ENCODE measurements around the gene JADE1. TPM values are rescaled to one million over a fixed set of nuclear protein-coding genes. Genes with fewer than 3 reads are reported as not detected.
A peak's percentile ranks its signal among the peaks of the same experiment; 100 is the strongest.

Gene JADE1
- polyA plus RNA-seq, 1 experiment = 23.2 TPM

- no peak for DNase-seq (ENCODE audit: low read depth, low spot score)
- Histone ChIP-seq H3K4me3 (ENCODE audit: low read depth, low read length) (no peak overlapping the region), H3K27me3 (ENCODE audit: control insufficient read depth, insufficient read depth, low read length) (no peaks in the 10 kb centered on the region), H3K27ac (ENCODE audit: low read depth, low read length) (no peak overlapping the region), H3K9me3 (ENCODE audit: control insufficient read depth, insufficient read depth, low read length) (no peaks in the 10 kb centered on the region)
- TF ChIP-seq, protein P1, sequence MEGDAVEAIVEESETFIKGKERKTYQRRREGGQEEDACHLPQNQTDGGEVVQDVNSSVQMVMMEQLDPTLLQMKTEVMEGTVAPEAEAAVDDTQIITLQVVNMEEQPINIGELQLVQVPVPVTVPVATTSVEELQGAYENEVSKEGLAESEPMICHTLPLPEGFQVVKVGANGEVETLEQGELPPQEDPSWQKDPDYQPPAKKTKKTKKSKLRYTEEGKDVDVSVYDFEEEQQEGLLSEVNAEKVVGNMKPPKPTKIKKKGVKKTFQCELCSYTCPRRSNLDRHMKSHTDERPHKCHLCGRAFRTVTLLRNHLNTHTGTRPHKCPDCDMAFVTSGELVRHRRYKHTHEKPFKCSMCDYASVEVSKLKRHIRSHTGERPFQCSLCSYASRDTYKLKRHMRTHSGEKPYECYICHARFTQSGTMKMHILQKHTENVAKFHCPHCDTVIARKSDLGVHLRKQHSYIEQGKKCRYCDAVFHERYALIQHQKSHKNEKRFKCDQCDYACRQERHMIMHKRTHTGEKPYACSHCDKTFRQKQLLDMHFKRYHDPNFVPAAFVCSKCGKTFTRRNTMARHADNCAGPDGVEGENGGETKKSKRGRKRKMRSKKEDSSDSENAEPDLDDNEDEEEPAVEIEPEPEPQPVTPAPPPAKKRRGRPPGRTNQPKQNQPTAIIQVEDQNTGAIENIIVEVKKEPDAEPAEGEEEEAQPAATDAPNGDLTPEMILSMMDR (IDR thresholded peaks at IDR 0.05; ENCODE audit: low read depth, low read length) = no peak
- CTCF ChIA-PET = interaction anchor here (0.6 to 1.1 kb wide), 2 partner anchors 412 to 671 kb away, joined by 3 read pairs; no protein-coding TSS in a partner anchor
- POLR2A ChIA-PET = no interaction called here
These were observed 56.8 kb downstream of the JADE1 start for GRCh38 chr4:128866269-128866668.

DNA sequence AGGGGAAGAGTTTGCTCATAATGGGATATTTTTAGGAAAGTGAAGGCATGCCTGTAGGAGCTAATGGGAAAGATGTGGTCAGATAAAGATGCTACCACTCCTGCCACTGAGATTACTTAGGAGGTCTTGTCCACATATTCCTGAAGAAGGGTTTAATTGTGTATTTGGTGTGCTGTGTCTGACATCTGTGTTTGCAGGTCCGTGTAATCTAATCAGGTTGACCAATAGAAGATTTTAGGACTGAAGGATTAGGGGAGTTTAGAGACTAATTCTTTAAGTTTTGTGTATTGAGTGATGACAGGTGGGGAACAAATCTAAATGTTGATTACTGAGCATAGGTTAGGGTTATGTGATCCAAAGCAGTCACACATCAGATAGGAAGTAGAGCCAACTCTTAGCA is 57.2 kb downstream of the JADE1 start:
- CTCF ChIA-PET = interaction anchor here (0.6 kb wide), 1 partner anchor 671 kb away, joined by 3 read pairs; no protein-coding TSS in a partner anchor

GRCh38 chr4:128868758-128869157 is 59.3 kb downstream of the JADE1 start:
- DNase-seq (ENCODE audit: low read depth, low spot score) = no peak
- no peaks in the 10 kb centered on the region for H3K27me3 ChIP-seq (ENCODE audit: control insufficient read depth, insufficient read depth, low read length)
- TF ChIP-seq, protein P1 (IDR thresholded peaks at IDR 0.05; ENCODE audit: low read depth, low read length) = no peak
- no peak overlapping the region for H3K27ac ChIP-seq (ENCODE audit: low read depth, low read length)
- CTCF ChIA-PET = interaction anchor here (0.8 to 1.1 kb wide), 4 partner anchors 21 to 678 kb away, joined by 3 to 4 read pairs (median 3); no protein-coding TSS in a partner anchor
- H3K9me3 ChIP-seq (ENCODE audit: control insufficient read depth, insufficient read depth, low read length) = no peaks in the 10 kb centered on the region
- no peak overlapping the region for H3K4me3 ChIP-seq (ENCODE audit: low read depth, low read length)
- POLR2A ChIA-PET = interaction anchor here (0.6 kb wide), 1 partner anchor 415 kb away, joined by 3 read pairs; no protein-coding TSS in a partner anchor

More for the DNA sequence above, 57.2 kb downstream of the JADE1 start:
- no peak for DNase-seq (ENCODE audit: low read depth, low spot score)
- no peak overlapping the region for H3K4me3 ChIP-seq (ENCODE audit: low read depth, low read length)
- no peaks in the 10 kb centered on the region for H3K27me3 ChIP-seq (ENCODE audit: control insufficient read depth, insufficient read depth, low read length)
- no peak overlapping the region for H3K27ac ChIP-seq (ENCODE audit: low read depth, low read length)
- POLR2A ChIA-PET = no interaction called here
- H3K9me3 ChIP-seq (ENCODE audit: control insufficient read depth, insufficient read depth, low read length) = no peaks in the 10 kb centered on the region
- TF ChIP-seq, protein P1 (IDR thresholded peaks at IDR 0.05; ENCODE audit: low read depth, low read length) = no peak

GRCh38 chr4:128869776-128870509 is 60.4 kb downstream of the JADE1 start:
- TF ChIP-seq, protein P1 (IDR thresholded peaks at IDR 0.05; ENCODE audit: low read depth, low read length) = no peak
- H3K27ac ChIP-seq (ENCODE audit: low read depth, low read length) = no peak overlapping the region
- POLR2A ChIA-PET = no interaction called here
- no peak for DNase-seq (ENCODE audit: low read depth, low spot score)
- H3K27me3 ChIP-seq (ENCODE audit: control insufficient read depth, insufficient read depth, low read length) = no peaks in the 10 kb centered on the region
- CTCF ChIA-PET = no interaction called here
- no peaks in the 10 kb centered on the region for H3K9me3 ChIP-seq (ENCODE audit: control insufficient read depth, insufficient read depth, low read length)
- no peak overlapping the region for H3K4me3 ChIP-seq (ENCODE audit: low read depth, low read length)

- TF ChIP-seq, protein P1 (IDR thresholded peaks at IDR 0.05; ENCODE audit: low read depth, low read length) = no peak
- DNase-seq (ENCODE audit: low read depth, low spot score) = peak; percentile 93
- ChIA-PET CTCF (interaction anchor here (6.0 kb wide), 1 partner anchor 9 kb away, joined by 21 read pairs; no protein-coding TSS in a partner anchor), POLR2A (interaction anchor here (0.7 kb wide), 1 partner anchor 235 kb away, joined by 3 read pairs; no protein-coding TSS in a partner anchor)
- Histone ChIP-seq H3K4me3 (ENCODE audit: low read depth, low read length) (no peak overlapping the region), H3K27me3 (ENCODE audit: control insufficient read depth, insufficient read depth, low read length) (no peaks in the 10 kb centered on the region), H3K27ac (ENCODE audit: low read depth, low read length) (peak overlapping the region; percentile 93), H3K9me3 (ENCODE audit: control insufficient read depth, insufficient read depth, low read length) (no peaks in the 10 kb centered on the region)
These were observed 62.4 kb downstream of the JADE1 start for GRCh38 chr4:128871948-128872347.
